ENCODE measurements around the gene CTNNBIP1.
"Not testable (repeated sequence)": the region's sequence is repeated elsewhere in the genome, so short reads cannot be mapped to it uniquely, and the experiment has no call there.

CTNNBIP1 gene

GRCh38 chr1:9808459-9808858 is 101.6 kb downstream of the CTNNBIP1 start:
- no peaks in the 10 kb centered on the region for H3K36me3 ChIP-seq
- no peaks in the 10 kb centered on the region for H3K27me3 ChIP-seq
- H3K9me3 ChIP-seq = no peaks in the 10 kb centered on the region
- no peak for DNase-seq
- TF ChIP-seq, protein P1, sequence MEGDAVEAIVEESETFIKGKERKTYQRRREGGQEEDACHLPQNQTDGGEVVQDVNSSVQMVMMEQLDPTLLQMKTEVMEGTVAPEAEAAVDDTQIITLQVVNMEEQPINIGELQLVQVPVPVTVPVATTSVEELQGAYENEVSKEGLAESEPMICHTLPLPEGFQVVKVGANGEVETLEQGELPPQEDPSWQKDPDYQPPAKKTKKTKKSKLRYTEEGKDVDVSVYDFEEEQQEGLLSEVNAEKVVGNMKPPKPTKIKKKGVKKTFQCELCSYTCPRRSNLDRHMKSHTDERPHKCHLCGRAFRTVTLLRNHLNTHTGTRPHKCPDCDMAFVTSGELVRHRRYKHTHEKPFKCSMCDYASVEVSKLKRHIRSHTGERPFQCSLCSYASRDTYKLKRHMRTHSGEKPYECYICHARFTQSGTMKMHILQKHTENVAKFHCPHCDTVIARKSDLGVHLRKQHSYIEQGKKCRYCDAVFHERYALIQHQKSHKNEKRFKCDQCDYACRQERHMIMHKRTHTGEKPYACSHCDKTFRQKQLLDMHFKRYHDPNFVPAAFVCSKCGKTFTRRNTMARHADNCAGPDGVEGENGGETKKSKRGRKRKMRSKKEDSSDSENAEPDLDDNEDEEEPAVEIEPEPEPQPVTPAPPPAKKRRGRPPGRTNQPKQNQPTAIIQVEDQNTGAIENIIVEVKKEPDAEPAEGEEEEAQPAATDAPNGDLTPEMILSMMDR (IDR thresholded peaks at IDR 0.05; ENCODE audit: low read depth, low read length) = no peak
- H3K4me3 ChIP-seq (ENCODE audit: low read depth, low read length) = no peak overlapping the region
- H3K4me1 ChIP-seq = no peaks in the 10 kb centered on the region

DNA sequence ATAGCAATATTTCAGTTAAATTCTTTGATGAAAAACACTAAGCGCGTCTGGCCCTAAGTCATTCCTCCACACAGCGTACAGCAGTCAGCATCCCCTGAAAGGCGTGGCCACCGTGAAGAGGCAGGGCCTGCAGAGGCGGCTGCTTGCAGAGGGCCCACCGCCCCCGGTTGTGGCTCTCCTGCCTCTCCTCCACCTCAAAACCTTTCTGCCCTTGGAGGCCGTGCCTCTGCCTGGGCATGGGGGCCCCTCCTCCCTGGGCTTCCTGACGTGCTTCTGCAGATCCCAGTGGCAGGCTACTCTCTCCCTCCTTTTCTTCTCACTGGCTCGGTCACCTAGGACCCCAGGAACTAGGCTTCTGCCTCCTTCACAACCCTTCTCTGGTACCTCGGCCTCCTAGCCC is 102.5 kb downstream of the CTNNBIP1 start:
- Histone ChIP-seq H3K36me3 (no peaks in the 10 kb centered on the region), H3K9me3 (no peaks in the 10 kb centered on the region), H3K4me3 (ENCODE audit: low read depth, low read length) (no peak overlapping the region), H3K4me1 (no peaks in the 10 kb centered on the region), H3K27me3 (no peaks in the 10 kb centered on the region)
- no peak for DNase-seq
- TF ChIP-seq, protein P1 (IDR thresholded peaks at IDR 0.05; ENCODE audit: low read depth, low read length) = no peak

DNA sequence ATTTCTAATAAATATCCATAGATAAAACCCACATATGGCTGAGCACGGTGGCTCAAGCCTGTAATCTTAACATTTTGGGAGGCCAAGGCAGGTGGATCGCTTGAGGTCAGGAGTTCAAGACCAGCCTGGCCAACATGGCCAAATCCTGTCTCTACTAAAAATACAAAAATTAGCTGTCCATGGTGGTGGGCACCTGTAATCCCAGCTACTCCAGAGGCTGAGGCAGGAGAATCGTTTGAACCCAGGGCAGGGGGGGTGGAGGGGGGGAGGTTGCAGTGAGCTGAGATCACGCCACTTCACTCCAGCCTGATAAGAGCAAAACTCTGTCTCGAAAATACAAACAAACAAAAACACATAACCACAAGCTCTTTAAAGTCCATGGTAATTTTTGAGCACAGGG is 104.1 kb downstream of the CTNNBIP1 start:
- H3K4me1 ChIP-seq; H3K4me3 ChIP-seq (ENCODE audit: low read depth, low read length); H3K9me3 ChIP-seq; DNase-seq; H3K36me3 ChIP-seq; H3K27me3 ChIP-seq: not testable (repeated sequence)

GRCh38 chr1:9805006-9805508 is 105.0 kb downstream of the CTNNBIP1 start:
- H3K9me3 ChIP-seq = no peaks in the 10 kb centered on the region
- H3K4me1 ChIP-seq = no peaks in the 10 kb centered on the region
- no peak for DNase-seq
- H3K36me3 ChIP-seq = no peaks in the 10 kb centered on the region
- H3K4me3 ChIP-seq (ENCODE audit: low read depth, low read length) = no peak overlapping the region
- TF ChIP-seq, protein P1 (IDR thresholded peaks at IDR 0.05; ENCODE audit: low read depth, low read length) = no peak
- H3K27me3 ChIP-seq = no peaks in the 10 kb centered on the region

GRCh38 chr1:9803003-9803918 is 106.8 kb downstream of the CTNNBIP1 start:
- H3K4me1 ChIP-seq; H3K27me3 ChIP-seq; H3K36me3 ChIP-seq; H3K4me3 ChIP-seq (ENCODE audit: low read depth, low read length); H3K9me3 ChIP-seq; DNase-seq: not testable (repeated sequence)

DNA sequence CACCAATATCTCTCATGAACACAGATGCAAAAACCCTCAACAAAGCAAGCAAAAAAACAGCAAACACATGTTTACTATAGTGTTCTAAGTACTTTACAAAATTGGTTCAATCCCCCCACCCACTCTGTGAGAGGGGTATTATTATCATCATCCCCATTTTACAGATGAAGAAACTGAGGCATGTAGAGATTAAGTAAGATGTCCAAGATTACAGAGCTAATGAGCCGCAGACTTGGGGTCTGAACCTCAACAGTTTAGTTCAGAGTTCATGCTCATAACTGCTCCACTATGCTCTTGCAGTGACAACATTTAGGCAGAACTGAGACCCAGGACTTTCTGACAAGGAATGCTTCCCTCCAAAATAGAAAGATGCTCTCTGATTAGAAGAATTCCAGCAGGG is 108.2 kb downstream of the CTNNBIP1 start:
- no peak overlapping the region for H3K4me3 ChIP-seq (ENCODE audit: low read depth, low read length)
- no peaks in the 10 kb centered on the region for H3K4me1 ChIP-seq
- H3K9me3 ChIP-seq = no peaks in the 10 kb centered on the region
- H3K27me3 ChIP-seq = no peaks in the 10 kb centered on the region
- DNase-seq = no peak
- no peaks in the 10 kb centered on the region for H3K36me3 ChIP-seq
- TF ChIP-seq, protein P1 (IDR thresholded peaks at IDR 0.05; ENCODE audit: low read depth, low read length) = no peak
